Glutamatergic neuron (in vitro differentiated cells): Measurements from ENCODE around the gene ENOSF1. TPM values are rescaled to one million over a fixed set of nuclear protein-coding genes. Genes with fewer than 3 reads are reported as not detected.
"Not testable (repeated sequence)": the region's sequence is repeated elsewhere in the genome, so short reads cannot be mapped to it uniquely, and the experiment has no call there.

Source experiments
- DNase-seq: peaks from one replicate; pipeline ENCODE4 v3.0.0; 2022
- H3K27ac Mint-ChIP-seq: one replicate; pipeline ENCODE4 v1.8.0; 2020; ENCODE audit warnings: mild to moderate bottlenecking, mixed read lengths, inconsistent platforms; ENCODE audit not compliant: unreplicated experiment
- H3K27me3 Mint-ChIP-seq: one replicate; pipeline ENCODE4 v1.8.0; 2020; ENCODE audit warnings: mild to moderate bottlenecking, moderate library complexity, mixed read lengths, inconsistent platforms; ENCODE audit not compliant: unreplicated experiment
- H3K36me3 Mint-ChIP-seq: one replicate; pipeline ENCODE4 v1.8.0; 2020; ENCODE audit warnings: mild to moderate bottlenecking, mixed read lengths, inconsistent platforms; ENCODE audit not compliant: unreplicated experiment
- H3K4me1 Mint-ChIP-seq: one replicate; pipeline ENCODE4 v1.8.0; 2020; ENCODE audit warnings: mild to moderate bottlenecking, low read depth, mixed read lengths, inconsistent platforms; ENCODE audit not compliant: unreplicated experiment
- H3K4me3 Mint-ChIP-seq: one replicate; pipeline ENCODE4 v1.8.0; 2020; ENCODE audit warnings: mild to moderate bottlenecking, mixed read lengths, inconsistent platforms; ENCODE audit not compliant: unreplicated experiment
- H3K9me3 Mint-ChIP-seq: one replicate; pipeline ENCODE4 v1.8.0; 2020; ENCODE audit warnings: mild to moderate bottlenecking, moderate library complexity, mixed read lengths, inconsistent platforms; ENCODE audit not compliant: unreplicated experiment
- total RNA-seq: library from RNA; stranded (reverse); fragmentation: NEBNext Ultra II Directional; extraction: Animal tissue kit (Norgen Biotek cat#: 25700); gene quantifications from one replicate; pipeline ENCODE4 v1.2.1, GENCODE V29; 2021; ENCODE audit not compliant: unreplicated experiment
- TF ChIP-seq, protein P1 (sequence below): fragments of 200-600 bp; sonication (generic); IDR thresholded peaks from one replicate; pipeline ENCODE4 v1.5.0; 2021; ENCODE audit not compliant: partially characterized antibody, unreplicated experiment

ENOSF1 gene
- total RNA-seq, 1 donor from 2014 or later = 9.7 TPM

DNA sequence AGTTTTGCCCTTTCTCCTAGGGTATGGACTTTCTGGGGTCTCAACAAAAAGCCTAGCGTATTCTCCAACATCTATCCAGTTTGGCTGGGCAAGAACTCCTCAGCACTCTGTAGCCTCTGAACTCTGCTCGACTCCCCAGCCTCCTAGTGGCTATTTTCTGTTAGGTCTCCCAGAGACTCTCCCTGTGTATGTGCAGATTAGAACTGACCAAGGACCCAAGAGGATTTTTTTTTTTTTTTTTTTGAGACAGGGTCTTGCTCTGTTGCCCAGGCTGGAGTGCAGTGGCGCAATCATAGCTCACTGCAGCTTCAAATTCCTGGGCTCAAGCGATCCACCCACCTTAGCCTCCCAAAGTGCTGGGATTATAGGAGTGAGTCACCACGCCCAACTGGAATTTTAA, 17.7 kb upstream of the ENOSF1 start:
- not testable (repeated sequence) for H3K36me3 Mint-ChIP-seq, H3K4me1 Mint-ChIP-seq, H3K27ac Mint-ChIP-seq, H3K9me3 Mint-ChIP-seq, DNase-seq, H3K27me3 Mint-ChIP-seq, H3K4me3 Mint-ChIP-seq
- TF ChIP-seq, protein P1, sequence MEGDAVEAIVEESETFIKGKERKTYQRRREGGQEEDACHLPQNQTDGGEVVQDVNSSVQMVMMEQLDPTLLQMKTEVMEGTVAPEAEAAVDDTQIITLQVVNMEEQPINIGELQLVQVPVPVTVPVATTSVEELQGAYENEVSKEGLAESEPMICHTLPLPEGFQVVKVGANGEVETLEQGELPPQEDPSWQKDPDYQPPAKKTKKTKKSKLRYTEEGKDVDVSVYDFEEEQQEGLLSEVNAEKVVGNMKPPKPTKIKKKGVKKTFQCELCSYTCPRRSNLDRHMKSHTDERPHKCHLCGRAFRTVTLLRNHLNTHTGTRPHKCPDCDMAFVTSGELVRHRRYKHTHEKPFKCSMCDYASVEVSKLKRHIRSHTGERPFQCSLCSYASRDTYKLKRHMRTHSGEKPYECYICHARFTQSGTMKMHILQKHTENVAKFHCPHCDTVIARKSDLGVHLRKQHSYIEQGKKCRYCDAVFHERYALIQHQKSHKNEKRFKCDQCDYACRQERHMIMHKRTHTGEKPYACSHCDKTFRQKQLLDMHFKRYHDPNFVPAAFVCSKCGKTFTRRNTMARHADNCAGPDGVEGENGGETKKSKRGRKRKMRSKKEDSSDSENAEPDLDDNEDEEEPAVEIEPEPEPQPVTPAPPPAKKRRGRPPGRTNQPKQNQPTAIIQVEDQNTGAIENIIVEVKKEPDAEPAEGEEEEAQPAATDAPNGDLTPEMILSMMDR = peak; percentile 15

DNA sequence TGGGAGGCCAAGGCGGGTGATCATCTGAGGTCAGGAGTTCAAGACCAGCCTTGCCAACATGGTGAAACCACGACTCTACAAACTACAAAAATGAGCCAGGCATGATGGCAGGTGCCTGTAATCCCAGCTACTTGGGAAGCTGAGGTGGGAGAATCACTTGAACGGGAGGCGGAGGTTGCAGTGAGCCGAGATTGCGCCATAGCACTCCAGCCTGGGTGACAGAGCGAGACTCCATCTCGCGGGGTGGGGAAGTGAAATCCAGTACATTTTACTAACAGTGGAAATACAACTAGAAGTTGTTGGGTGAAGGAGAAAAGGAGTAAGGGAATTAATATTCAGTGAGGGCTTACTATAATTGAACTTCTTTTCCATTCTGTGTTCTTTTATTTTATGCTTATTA, 13.2 kb upstream of the ENOSF1 start:
- Mint-ChIP-seq H3K27me3 (no peaks in the 10 kb centered on the region), H3K4me3 (no peak overlapping the region)
- TF ChIP-seq, protein P1 = no peak

DNA sequence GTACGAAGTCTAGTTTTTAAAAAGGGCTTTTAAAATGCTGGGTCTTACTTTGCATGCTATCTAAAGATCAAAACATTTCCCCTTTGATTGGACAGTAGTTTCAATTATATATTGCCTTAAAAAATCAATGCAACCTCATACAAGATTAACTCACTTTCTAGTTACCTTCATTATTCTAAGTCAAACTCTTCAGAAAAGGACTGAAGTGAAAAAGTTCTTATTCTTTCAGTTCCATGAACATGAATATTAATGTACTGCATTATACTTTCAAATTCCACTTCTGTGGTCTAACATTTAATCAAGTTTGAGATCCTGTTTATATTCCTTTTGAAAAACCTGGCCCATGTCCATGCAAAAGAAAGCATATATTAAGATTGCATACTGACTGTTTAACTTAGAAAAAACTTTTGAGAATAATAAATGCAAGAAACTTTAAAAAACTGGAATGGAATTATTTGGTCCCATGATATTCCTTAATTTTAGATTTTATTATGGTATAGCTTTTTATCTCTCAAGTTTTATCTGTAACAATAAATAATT, 11.2 kb upstream of the ENOSF1 start:
- Mint-ChIP-seq H3K27ac (no peak overlapping the region), H3K27me3 (no peaks in the 10 kb centered on the region), H3K9me3 (no peaks in the 10 kb centered on the region), H3K36me3 (no peaks in the 10 kb centered on the region), H3K4me1 (no peaks in the 10 kb centered on the region), H3K4me3 (no peak overlapping the region)
- no peak for DNase-seq
- TF ChIP-seq, protein P1 = no peak

More for the DNA sequence above, 13.2 kb upstream of the ENOSF1 start:
- H3K36me3 Mint-ChIP-seq = no peaks in the 10 kb centered on the region
- H3K27ac Mint-ChIP-seq = no peak overlapping the region
- no peaks in the 10 kb centered on the region for H3K4me1 Mint-ChIP-seq
- H3K9me3 Mint-ChIP-seq = no peaks in the 10 kb centered on the region
- no peak for DNase-seq

DNA sequence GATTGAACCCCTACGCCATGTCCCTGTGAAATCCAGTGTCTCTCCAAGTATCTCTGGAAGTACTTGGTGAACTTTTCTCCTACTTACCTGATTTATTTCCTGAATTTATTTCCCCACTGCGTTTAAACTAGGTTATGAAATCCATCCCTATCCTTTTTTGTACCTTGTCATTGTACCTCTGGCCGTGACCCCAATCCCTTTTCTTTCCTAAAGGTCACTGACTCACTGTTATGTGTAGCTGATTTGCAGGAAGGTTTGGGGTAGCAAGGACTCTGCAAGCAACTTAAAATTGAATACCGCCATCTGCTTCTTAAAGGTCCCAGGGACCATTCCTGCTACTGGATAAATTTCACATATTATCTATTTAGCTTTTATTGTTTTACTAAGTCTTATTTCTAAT, 4.6 kb upstream of the ENOSF1 start:
- TF ChIP-seq, protein P1 = no peak
- no peaks in the 10 kb centered on the region for H3K4me1 Mint-ChIP-seq
- H3K4me3 Mint-ChIP-seq = no peak overlapping the region
- no peak for DNase-seq
- H3K27me3 Mint-ChIP-seq = no peaks in the 10 kb centered on the region
- peaks cover 3% of the 10 kb centered on the region for H3K36me3 Mint-ChIP-seq
- no peak overlapping the region for H3K27ac Mint-ChIP-seq
- H3K9me3 Mint-ChIP-seq = no peaks in the 10 kb centered on the region

DNA sequence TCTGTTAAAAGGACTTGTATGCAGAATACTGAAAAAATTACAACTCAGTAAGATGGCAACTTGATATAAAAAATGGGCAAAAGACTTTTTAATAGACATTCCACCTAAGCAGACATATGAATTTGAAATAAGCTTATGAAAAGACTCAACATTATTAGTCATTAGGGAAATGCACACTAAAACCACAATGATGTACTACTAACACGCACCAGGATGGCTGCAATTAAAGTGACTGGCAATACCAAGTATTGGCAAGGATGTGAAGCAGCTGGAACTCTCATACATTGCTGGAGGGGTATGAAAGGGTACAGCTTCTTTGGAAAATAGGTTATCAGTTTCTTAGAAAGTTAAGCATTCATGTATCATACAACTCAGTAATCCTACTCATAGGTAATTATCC, 3.2 kb upstream of the ENOSF1 start:
- no peaks in the 10 kb centered on the region for H3K9me3 Mint-ChIP-seq
- H3K36me3 Mint-ChIP-seq = peaks cover 3% of the 10 kb centered on the region
- H3K27me3 Mint-ChIP-seq = peaks cover 1% of the 10 kb centered on the region
- no peak overlapping the region for H3K27ac Mint-ChIP-seq
- TF ChIP-seq, protein P1 = no peak
- no peak for DNase-seq
- no peak overlapping the region for H3K4me3 Mint-ChIP-seq
- H3K4me1 Mint-ChIP-seq = no peaks in the 10 kb centered on the region
